NCI-H2227 (cell line): ENCODE data around the gene ATXN7L3.

ENCODE experiments used
- DNase-seq: peaks from one replicate; lab custom pipeline; 2025; ENCODE audit not compliant: unreplicated experiment; lab: John Stamatoyannopoulos, UW

The ATXN7L3 gene

GRCh38 chr17:44219108-44219615 is 19.5 kb upstream of the ATXN7L3 start:
- DNase-seq = peak; percentile 81

- peak; percentile 96 for DNase-seq
Observed at GRCh38 chr17:44218344-44219107, 18.8 kb upstream of the ATXN7L3 start.

DNA sequence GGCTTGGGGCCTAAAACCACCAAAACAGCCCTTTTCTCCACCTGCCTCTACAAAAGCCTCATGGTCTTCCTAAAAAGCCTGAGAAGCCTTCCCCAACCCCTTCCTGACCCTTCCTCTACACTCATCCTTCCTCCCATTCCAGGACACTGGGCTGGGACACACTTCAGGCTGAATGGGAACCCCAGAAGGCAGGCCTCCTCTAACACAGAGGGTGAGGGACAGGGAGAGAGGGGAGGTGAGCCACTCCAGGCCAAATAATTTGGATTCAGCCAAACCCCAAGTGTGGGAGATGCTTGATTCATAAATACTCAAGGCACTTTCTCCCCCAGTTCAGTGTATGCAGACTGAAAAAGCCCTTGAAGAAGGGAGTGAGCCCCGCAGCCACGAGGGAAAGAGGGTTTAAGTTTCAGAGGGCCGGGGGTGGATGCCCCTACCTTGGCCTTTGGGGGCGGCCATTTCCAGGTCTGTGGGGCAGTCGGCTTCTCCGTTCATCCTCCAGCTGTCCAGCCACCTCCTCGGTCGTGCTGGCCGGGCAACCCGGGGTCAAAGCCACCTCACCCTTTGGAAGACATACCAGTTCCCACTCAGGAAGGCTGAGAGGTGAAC is 18.2 kb upstream of the ATXN7L3 start:
- DNase-seq = no peak

DNA sequence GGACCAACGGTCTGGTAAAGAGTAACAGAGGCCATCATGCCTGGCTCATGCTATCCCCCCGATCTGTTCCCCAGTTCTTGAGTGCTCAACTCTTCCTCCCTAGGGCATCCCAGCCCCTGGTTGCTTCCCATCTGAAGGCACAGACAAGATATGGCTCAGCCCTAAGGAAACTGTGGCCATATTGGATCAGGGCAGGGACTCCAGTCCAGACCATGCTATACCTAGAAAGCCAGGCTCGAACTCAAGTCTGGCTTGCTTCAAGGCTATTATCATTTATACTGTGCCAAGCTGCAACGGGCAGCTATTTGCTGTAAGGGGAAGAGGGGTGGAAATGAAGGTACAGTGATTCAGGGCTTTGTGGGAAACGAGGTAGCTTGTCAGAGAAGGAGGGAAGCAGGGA is 17.0 kb upstream of the ATXN7L3 start:
- no peak for DNase-seq

- DNase-seq = no peak
Observed at GRCh38 chr17:44216173-44216572, 16.5 kb upstream of the ATXN7L3 start.

DNA sequence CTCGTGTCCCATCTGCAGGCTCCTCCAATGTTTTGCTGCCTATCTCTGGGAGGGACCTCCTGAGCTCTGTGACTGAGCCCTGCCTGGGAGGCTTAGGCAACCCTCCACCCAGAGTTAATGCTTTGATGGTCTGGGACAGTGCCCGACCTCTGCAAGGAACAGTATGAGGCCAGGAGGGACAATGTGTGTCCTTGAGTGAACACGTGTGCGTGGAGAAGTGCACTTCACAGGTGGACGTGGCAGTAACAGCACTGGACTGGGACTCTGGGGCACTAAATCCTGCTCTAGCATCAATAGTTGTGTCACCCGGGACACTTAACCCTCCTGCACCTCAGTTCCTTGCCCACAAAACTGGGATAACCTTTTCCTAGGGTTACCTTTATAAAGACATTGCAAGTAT is 15.2 kb upstream of the ATXN7L3 start:
- no peak for DNase-seq

GRCh38 chr17:44214230-44214494 is 14.5 kb upstream of the ATXN7L3 start:
- no peak for DNase-seq

- no peak for DNase-seq
Observed at GRCh38 chr17:44213403-44214229, 13.9 kb upstream of the ATXN7L3 start.

- no peak for DNase-seq
Observed at GRCh38 chr17:44212507-44213402, 13.1 kb upstream of the ATXN7L3 start.

- no peak for DNase-seq
Observed at GRCh38 chr17:44211281-44212265, 11.9 kb upstream of the ATXN7L3 start.

GRCh38 chr17:44210342-44211192 is 10.9 kb upstream of the ATXN7L3 start:
- peak; percentile 93 for DNase-seq

DNA sequence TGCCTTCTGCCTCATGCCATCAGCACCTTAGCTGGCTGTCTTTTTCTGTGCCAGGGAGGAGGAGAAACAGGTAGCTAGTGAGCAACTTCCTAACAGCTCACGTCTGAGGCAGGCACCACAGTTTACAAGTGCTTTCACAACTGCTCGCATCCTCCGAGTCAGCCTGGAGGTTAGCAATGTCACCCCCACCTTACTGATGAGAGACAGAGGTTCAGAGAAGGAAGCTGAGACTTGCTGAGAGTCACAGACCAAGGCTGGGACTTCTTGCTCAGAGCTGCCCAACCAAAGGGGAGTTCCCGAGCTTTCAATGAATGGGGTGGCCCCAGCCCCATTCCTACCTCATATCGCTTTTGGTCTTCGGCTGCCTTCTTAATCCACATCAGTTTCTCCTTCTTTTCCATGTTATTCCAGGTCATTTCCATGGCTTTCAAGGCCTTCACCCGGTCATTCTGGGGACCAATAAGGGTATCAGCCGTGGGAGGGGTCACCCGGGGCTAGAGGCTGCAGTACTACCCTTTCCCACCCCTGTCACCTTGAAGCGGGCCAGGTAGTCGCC is 10.2 kb upstream of the ATXN7L3 start:
- no peak for DNase-seq

DNA sequence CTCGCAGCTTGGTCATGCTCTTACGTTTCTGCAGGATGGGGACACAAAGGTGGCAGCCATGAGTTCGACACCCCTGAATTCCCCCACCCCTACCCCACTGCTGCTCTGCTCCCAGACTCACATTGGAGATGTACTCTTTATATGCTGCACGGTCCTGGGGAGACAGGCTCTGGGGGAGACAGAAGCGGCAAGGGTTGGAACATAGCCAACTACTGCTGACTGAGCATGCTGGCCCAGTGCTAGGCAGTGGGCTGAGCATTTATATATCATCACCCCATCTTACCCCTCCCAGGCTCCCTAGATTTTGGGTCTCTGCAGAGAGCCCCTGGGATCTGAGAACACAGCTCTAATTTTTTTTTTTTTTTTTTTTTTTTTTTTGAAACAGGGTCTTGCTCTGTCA is 8.1 kb upstream of the ATXN7L3 start:
- DNase-seq = no peak

GRCh38 chr17:44207319-44207718 is 7.6 kb upstream of the ATXN7L3 start:
- no peak for DNase-seq

GRCh38 chr17:44206825-44207155 is 7.1 kb upstream of the ATXN7L3 start:
- DNase-seq = no peak

- DNase-seq = no peak
Observed at GRCh38 chr17:44205962-44206824, 6.5 kb upstream of the ATXN7L3 start.

- DNase-seq = no peak
Observed at GRCh38 chr17:44204441-44204882, 4.8 kb upstream of the ATXN7L3 start.
